IPS-15b (cell line): Measurements from ENCODE around the gene SPINK4.
A peak's percentile ranks its signal among the peaks of the same experiment; 100 is the strongest.

Experiments
- H3K27me3 ChIP-seq: one replicate; pipeline ENCODE4 v1.6.1; 2013; ENCODE audit warnings: low read length; ENCODE audit not compliant: control insufficient read depth, insufficient read depth
- H3K36me3 ChIP-seq: one replicate; pipeline ENCODE4 v1.6.1; 2013; ENCODE audit warnings: low read length; ENCODE audit not compliant: control insufficient read depth, insufficient read depth
- H3K4me1 ChIP-seq: one replicate; pipeline ENCODE4 v1.6.1; 2013; ENCODE audit warnings: mild to moderate bottlenecking, low read length; ENCODE audit not compliant: control insufficient read depth, insufficient read depth
- H3K4me3 ChIP-seq: one replicate; pipeline ENCODE4 v1.5.1; 2013; ENCODE audit warnings: low read depth, low read length
- H3K9ac ChIP-seq: one replicate; pipeline ENCODE4 v1.6.1; 2013; ENCODE audit warnings: low read depth, mild to moderate bottlenecking, low read length
- H3K9me3 ChIP-seq: one replicate; pipeline ENCODE4 v1.6.1; 2013; ENCODE audit warnings: mild to moderate bottlenecking, low read length; ENCODE audit not compliant: control insufficient read depth, insufficient read depth

Gene SPINK4

DNA sequence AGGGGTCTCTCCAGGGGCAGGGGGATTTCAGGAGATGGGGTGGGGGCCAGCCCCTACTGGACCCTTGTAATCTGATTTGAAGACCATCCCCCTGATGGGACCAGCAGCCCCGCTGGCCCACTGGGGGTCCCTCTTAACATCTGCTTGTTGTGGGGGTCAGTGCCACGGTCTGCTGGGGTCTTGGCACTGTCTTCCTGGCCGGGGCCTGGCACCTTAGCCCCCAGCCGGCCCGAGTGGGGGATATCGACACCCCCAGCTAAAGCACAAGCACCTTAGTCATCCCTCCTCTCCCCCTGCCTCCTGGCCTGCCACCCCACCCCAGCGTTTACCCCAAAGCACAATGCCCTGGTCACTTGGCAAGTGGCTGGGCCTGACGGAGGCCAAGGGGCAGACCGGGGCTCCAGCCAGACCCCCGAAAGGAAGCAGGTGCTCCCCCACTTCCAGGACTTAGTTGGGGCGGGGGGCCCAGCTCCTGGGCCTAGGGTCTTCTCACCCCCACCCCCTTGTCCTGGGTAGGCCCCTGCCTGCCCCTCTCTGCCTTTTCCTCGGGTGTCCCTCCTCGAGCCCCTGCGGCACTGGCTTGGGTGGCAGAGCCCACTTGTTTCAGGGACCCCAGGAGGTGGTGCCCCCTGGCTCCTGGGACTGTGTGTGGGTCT is 49.0 kb downstream of the SPINK4 start:
- H3K9ac ChIP-seq = no peak overlapping the region

DNA sequence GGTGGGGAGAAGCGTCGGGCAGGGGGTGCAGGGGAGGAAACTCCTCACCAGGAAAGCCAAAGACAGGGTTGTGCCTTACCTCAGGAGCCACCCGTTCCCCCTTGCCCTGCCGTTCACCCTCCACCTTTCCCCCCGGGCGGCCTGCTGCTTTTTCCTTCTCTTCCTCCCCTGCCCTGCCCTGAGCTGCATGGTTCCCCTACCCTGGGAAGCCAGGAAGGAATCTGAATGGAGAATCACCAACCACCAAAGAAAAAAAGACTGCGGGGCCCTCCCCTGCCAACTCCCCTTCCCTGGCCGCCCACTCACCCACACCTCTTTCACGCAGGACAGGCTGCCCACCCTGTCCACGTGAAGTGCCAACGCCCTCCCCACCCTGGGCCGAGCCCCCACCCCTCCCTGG is 49.5 kb downstream of the SPINK4 start:
- Histone ChIP-seq H3K4me1 (no peaks in the 10 kb centered on the region), H3K4me3 (peak overlapping the region; percentile 100), H3K27me3 (no peaks in the 10 kb centered on the region), H3K9me3 (no peaks in the 10 kb centered on the region), H3K36me3 (no peaks in the 10 kb centered on the region), H3K9ac (peak overlapping the region; percentile 60)

More for the DNA sequence above, 49.0 kb downstream of the SPINK4 start:
- Histone ChIP-seq H3K9me3 (no peaks in the 10 kb centered on the region), H3K36me3 (no peaks in the 10 kb centered on the region), H3K27me3 (no peaks in the 10 kb centered on the region), H3K4me3 (peak overlapping the region; percentile 100), H3K4me1 (no peaks in the 10 kb centered on the region)

DNA sequence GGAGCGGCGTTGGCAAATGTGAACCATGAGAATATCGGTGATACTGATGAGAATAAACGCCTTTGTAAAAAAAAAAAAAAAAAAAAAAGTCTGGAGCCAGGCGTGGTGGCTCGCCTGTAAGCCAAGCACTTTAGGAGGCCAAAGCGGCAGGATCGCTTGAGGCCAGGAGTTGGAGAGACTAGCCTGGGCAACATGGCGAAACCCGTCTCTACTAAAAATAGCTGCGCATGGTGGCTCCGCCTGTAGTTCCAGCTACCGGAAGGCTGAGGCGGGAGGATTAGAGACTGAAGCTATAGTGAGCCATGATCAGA is 49.9 kb downstream of the SPINK4 start:
- H3K27me3 ChIP-seq = no peaks in the 10 kb centered on the region
- H3K9ac ChIP-seq = peak overlapping the region; percentile 98
- no peaks in the 10 kb centered on the region for H3K4me1 ChIP-seq
- no peaks in the 10 kb centered on the region for H3K36me3 ChIP-seq
- no peaks in the 10 kb centered on the region for H3K9me3 ChIP-seq
- peak overlapping the region; percentile 100 for H3K4me3 ChIP-seq

DNA sequence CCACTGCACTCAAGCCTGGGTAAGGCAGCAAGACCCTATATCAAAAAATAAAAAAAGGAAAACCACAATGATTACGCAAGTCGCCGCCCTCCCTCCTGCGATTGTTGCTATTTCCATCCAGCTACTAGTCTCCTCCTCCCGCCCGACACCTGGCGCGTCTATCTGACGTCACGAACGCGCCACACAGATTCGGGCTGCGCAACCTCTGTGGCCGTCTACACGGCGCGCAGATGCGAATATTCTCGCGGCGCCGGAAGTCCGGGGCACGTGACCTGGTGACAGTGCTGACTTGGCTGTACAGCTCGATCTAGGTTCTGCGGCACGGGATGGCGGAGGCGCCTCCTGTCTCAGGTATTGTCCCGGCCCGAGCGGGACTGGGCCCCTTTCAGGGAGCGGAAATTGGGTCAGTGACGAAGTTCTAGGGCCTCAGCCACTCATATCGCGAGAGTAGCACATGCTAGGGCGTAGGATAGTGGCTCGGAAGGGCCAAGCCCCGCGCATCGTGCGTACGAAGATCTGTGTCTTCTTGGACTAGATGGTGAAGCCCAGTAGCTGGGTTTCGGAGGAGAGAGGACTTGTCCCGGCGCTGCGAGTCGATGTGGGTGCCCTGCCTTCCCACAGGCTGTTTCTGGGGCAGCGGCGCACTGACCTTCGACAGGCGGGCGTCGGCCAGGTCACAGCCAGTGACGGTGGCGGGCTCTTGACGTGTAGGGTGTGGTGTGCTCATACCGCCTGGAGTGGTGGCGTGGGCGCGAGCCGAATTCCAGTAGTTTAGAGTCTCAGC is 50.5 kb downstream of the SPINK4 start, which contains the start of gene NFX1:
Gene NFX1, plus strand, starts transcription at position 270 of the 784 bp plus-strand sequence. Its CDS starts 57 bp downstream, at position 327.
- H3K27me3 ChIP-seq = no peaks in the 10 kb centered on the region
- H3K4me3 ChIP-seq = peak within 1 kb of the TSS; percentile 100
- H3K36me3 ChIP-seq = peaks cover 1% of the 10 kb centered on the region
- no peaks in the 10 kb centered on the region for H3K4me1 ChIP-seq
- H3K9me3 ChIP-seq = no peaks in the 10 kb centered on the region
- H3K9ac ChIP-seq = peak within 1 kb of the TSS; percentile 98

DNA sequence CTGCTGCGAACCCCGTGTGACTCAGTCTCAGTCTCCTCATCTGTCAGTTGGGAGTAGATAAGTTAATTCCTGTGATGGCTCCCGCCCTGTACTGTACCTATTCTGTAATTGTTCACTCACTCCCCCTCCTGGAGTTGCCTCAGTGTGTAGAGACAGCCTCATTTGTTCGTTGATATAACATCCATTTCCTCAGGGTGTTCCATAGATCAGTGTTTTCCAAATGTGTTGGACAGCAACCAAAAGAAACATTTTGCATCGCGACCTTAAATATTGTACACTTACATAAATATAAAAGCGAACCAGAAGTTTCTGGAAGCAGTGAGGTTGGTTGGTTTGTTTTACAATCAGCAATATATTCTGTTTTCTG is 51.0 kb downstream of the SPINK4 start:
- Histone ChIP-seq H3K36me3 (peaks cover 5% of the 10 kb centered on the region), H3K4me1 (no peaks in the 10 kb centered on the region)

DNA sequence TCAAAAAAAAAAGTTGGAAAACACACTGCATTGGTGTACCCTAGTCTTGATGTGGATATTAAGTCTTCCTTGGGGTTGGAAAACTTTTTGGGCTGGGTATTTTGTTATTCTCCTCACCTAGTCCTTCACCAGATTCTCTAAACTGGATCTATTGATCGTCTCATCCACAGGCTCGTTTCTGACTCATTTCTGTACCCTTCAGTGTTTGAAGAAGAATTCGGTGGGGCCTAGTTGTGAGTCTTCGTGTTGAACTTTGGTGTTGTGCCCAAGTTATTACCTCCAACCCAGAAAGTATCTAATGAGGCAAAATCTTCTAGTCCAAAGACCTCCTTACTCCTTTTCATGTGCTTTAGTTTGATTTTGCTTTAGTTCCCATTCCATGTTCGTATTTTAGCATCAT is 51.9 kb downstream of the SPINK4 start:
- H3K9me3 ChIP-seq = no peaks in the 10 kb centered on the region
- H3K27me3 ChIP-seq = no peaks in the 10 kb centered on the region
- no peaks in the 10 kb centered on the region for H3K4me1 ChIP-seq
- peaks cover 10% of the 10 kb centered on the region for H3K36me3 ChIP-seq
- H3K4me3 ChIP-seq = no peak overlapping the region
- no peak overlapping the region for H3K9ac ChIP-seq

More for the DNA sequence above, 51.0 kb downstream of the SPINK4 start:
- no peaks in the 10 kb centered on the region for H3K9me3 ChIP-seq
- H3K4me3 ChIP-seq = peak overlapping the region; percentile 100
- H3K9ac ChIP-seq = peak overlapping the region; percentile 95
- H3K27me3 ChIP-seq = no peaks in the 10 kb centered on the region

DNA sequence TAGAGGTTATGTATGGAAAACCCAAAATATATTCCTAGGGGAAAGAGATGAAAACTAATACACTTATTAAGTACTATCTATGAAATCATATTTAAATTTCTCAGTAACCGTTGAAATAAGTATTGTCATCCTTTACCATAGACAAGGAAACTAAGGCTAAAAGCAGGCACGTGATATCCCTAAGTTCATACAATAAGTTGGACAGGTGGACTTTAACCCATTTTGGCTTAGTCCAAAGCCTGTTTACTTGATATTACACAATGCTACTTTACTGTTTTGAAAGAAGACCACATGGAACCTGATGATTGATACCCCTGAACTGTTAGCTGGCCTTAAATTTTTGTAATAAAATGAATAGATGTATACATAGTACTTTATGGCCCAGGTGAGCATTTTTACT is 53.8 kb downstream of the SPINK4 start:
- H3K9me3 ChIP-seq = no peaks in the 10 kb centered on the region
- no peak overlapping the region for H3K4me3 ChIP-seq
- peaks cover 18% of the 10 kb centered on the region for H3K36me3 ChIP-seq
- no peaks in the 10 kb centered on the region for H3K4me1 ChIP-seq
- H3K9ac ChIP-seq = no peak overlapping the region
- no peaks in the 10 kb centered on the region for H3K27me3 ChIP-seq

DNA sequence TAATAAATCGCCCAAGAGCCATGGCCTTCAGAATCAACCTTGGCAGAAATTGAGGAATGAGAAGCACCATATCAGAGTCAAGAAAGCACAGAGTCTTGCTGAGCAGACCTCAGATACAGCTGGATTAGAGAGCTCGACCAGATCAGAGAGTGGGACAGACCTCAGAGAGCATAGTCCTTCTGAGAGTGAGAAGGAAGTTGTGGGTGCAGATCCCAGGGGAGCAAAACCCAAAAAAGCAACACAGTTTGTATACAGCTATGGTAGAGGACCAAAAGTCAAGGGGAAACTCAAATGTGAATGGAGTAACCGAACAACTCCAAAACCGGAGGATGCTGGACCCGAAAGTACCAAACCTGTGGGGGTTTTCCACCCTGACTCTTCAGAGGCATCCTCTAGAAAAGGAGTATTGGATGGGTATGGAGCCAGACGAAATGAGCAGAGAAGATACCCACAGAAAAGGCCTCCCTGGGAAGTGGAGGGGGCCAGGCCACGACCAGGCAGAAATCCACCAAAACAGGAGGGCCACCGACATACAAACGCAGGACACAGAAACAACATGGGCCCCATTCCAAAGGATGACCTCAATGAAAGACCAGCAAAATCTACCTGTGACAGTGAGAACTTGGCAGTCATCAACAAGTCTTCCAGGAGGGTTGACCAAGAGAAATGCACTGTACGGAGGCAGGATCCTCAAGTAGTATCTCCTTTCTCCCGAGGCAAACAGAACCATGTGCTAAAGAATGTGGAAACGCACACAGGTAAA is 54.9 kb downstream of the SPINK4 start:
- H3K4me3 ChIP-seq = no peak overlapping the region
- H3K9me3 ChIP-seq = no peaks in the 10 kb centered on the region
- no peaks in the 10 kb centered on the region for H3K4me1 ChIP-seq
- peaks cover 18% of the 10 kb centered on the region for H3K36me3 ChIP-seq
- H3K27me3 ChIP-seq = no peaks in the 10 kb centered on the region
- H3K9ac ChIP-seq = no peak overlapping the region

DNA sequence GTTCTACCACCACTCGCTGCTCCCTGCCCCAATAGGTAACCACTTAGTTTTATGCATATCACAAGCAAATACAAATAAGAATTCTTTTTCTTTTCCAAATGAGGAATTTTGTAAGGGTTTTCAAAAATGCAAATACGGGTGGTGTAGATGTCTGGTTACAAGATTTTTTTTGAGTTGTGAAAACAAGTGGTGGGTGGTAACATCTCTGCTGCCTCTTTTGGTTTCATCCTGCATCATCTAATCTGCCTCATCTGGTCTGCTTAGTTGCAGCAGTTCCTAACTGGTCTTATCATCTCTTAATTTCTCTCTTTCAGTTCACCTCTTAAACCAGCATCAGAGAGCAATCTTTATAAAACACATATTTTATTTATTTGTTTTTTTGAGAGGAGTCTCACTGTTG is 55.6 kb downstream of the SPINK4 start:
- H3K4me1 ChIP-seq = no peaks in the 10 kb centered on the region
- H3K4me3 ChIP-seq = no peak overlapping the region
- peaks cover 18% of the 10 kb centered on the region for H3K36me3 ChIP-seq
- H3K9me3 ChIP-seq = no peaks in the 10 kb centered on the region
- H3K27me3 ChIP-seq = no peaks in the 10 kb centered on the region
- H3K9ac ChIP-seq = no peak overlapping the region

DNA sequence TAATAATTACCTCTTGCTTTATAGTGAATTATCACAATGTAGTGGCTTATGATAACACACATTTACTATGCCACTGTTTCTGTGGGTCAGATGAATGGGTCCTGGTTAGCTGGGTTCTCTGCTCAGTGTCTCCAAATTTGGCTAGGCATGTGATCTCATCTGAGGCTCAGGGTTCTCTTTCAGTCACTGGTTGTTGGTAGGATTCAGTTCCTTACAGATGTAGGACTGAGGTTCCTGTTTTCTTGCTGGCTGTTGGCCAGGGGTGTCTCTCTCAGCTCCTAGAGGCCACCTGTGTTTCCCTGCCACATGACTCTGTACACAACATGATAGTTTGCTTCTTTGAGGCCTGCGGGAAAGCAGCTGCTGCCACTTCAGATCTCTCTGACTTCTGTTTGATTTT is 57.5 kb downstream of the SPINK4 start:
- Histone ChIP-seq H3K4me3 (no peak overlapping the region), H3K9me3 (no peaks in the 10 kb centered on the region), H3K27me3 (no peaks in the 10 kb centered on the region), H3K36me3 (peaks cover 18% of the 10 kb centered on the region), H3K9ac (no peak overlapping the region), H3K4me1 (no peaks in the 10 kb centered on the region)
